GM23338 (cell line): ENCODE results near the gene DOCK2. TPM values are rescaled to one million over a fixed set of nuclear protein-coding genes. Genes with fewer than 3 reads are reported as not detected.

Experiments
- ATAC-seq: fragments of 200-7000 bp; cut with Tn5 transposase; 3 replicates; pipeline ENCODE4 v1.9.1; 2020
- DNase-seq: peaks from one replicate; pipeline ENCODE4 v3.0.0-alpha.2; 2015; ENCODE audit warnings: low spot score
- H2AFZ ChIP-seq: fragments of 200-600 bp; sonication (generic); 2 replicates; pipeline ENCODE4 v1.8.0; 2016; ENCODE audit warnings: antibody characterized with exemption, mild to moderate bottlenecking, moderate library complexity
- H3F3A ChIP-seq: fragments of 200-600 bp; sonication (generic); replicated peaks from 2 replicates; pipeline ENCODE4 v1.8.0; 2017; ENCODE audit warnings: antibody characterized with exemption, mixed run types, low read depth
- H3K27ac ChIP-seq: fragments of 200-600 bp; sonication (generic); 2 replicates; pipeline ENCODE4 v1.6.1; 2016; ENCODE audit warnings: low read depth
- H3K27me3 ChIP-seq: fragments of 200-600 bp; sonication (generic); 2 replicates; pipeline ENCODE4 v1.8.0; 2016; ENCODE audit warnings: mild to moderate bottlenecking, mixed run types, moderate library complexity; ENCODE audit not compliant: insufficient read depth
- H3K36me3 ChIP-seq: fragments of 200-600 bp; sonication (generic); 2 replicates; pipeline ENCODE4 v1.8.0; 2016; ENCODE audit warnings: mild to moderate bottlenecking; ENCODE audit not compliant: insufficient read depth
- H3K4me1 ChIP-seq: fragments of 200-600 bp; sonication (generic); 2 replicates; pipeline ENCODE4 v1.8.0; 2016; ENCODE audit warnings: mild to moderate bottlenecking, moderate library complexity; ENCODE audit not compliant: insufficient read depth
- H3K4me2 ChIP-seq: fragments of 200-600 bp; sonication (generic); 2 replicates; pipeline ENCODE4 v1.7.1; 2017; ENCODE audit warnings: mixed run types
- H3K4me3 ChIP-seq: fragments of 200-600 bp; sonication (generic); 2 replicates; pipeline ENCODE4 v1.6.1; 2016; ENCODE audit warnings: mixed run types
- H3K79me2 ChIP-seq: fragments of 200-600 bp; sonication (generic); replicated peaks from 2 replicates; pipeline ENCODE4 v1.8.0; 2017; ENCODE audit warnings: mild to moderate bottlenecking; ENCODE audit not compliant: insufficient read depth
- H3K9me2 ChIP-seq: fragments of 200-600 bp; sonication (generic); 2 replicates; pipeline ENCODE4 v1.8.0; 2017; ENCODE audit not compliant: insufficient read depth
- H4K20me1 ChIP-seq: fragments of 200-600 bp; sonication (generic); replicated peaks from 2 replicates; pipeline ENCODE4 v1.8.0; 2017; ENCODE audit warnings: mild to moderate bottlenecking; ENCODE audit not compliant: insufficient read depth
- H3K27ac Mint-ChIP-seq: 2 replicates; pipeline ENCODE4 v1.8.0; 2020; ENCODE audit warnings: inconsistent platforms, mild to moderate bottlenecking, moderate library complexity, mixed read lengths
- H3K27me3 Mint-ChIP-seq: 3 replicates; pipeline ENCODE4 v1.8.0; 2022; ENCODE audit warnings: low read depth, mild to moderate bottlenecking, moderate library complexity, mixed read lengths, inconsistent platforms; ENCODE audit not compliant: insufficient read depth, poor library complexity
- H3K36me3 Mint-ChIP-seq: 3 replicates; pipeline ENCODE4 v1.8.0; 2021; ENCODE audit warnings: low read depth, mild to moderate bottlenecking, inconsistent platforms, moderate library complexity, mixed read lengths
- H3K4me1 Mint-ChIP-seq: 3 replicates; pipeline ENCODE4 v1.8.0; 2020; ENCODE audit warnings: mild to moderate bottlenecking, inconsistent platforms, mixed read lengths
- H3K4me3 Mint-ChIP-seq: 3 replicates; pipeline ENCODE4 v1.8.0; 2021; ENCODE audit warnings: moderate library complexity, mild to moderate bottlenecking, inconsistent platforms, mixed read lengths
- H3K9me3 Mint-ChIP-seq: 3 replicates; pipeline ENCODE4 v1.8.0; 2020; ENCODE audit warnings: moderate library complexity, mild to moderate bottlenecking, inconsistent platforms, mixed read lengths
- CREB1 ChIP-seq: fragments of 250-450 bp; sonication (Bioruptor Pico); IDR thresholded peaks from 2 replicates; pipeline ENCODE4 v1.5.0; 2020; ENCODE audit warnings: low read depth, mild to moderate bottlenecking, moderate library complexity
- EZH2 ChIP-seq: fragments of 200-600 bp; sonication (generic); IDR thresholded peaks from one replicate; pipeline ENCODE4 v1.8.0; 2017; ENCODE audit warnings: antibody characterized with exemption, mild to moderate bottlenecking, low read depth; ENCODE audit not compliant: unreplicated experiment
- EZH2phosphoT487 ChIP-seq: fragments of 200-600 bp; sonication (generic); IDR thresholded peaks from one replicate; pipeline ENCODE4 v1.8.1; 2018; ENCODE audit warnings: antibody characterized with exemption; ENCODE audit not compliant: unreplicated experiment
- JUNB ChIP-seq: IDR thresholded peaks from one replicate; pipeline ENCODE4 v1.6.1; 2016; ENCODE audit warnings: antibody characterized with exemption; ENCODE audit not compliant: unreplicated experiment
- NANOG ChIP-seq: IDR thresholded peaks from 2 replicates; pipeline ENCODE4 v1.6.1; 2016; ENCODE audit warnings: antibody characterized with exemption, borderline replicate concordance
- POLR2AphosphoS5 ChIP-seq: IDR thresholded peaks from 2 replicates; pipeline ENCODE4 v1.6.1; 2016; ENCODE audit warnings: antibody characterized with exemption, low read depth
- STAT1 ChIP-seq: IDR thresholded peaks from one replicate; pipeline ENCODE4 v1.6.1; 2016; ENCODE audit warnings: antibody characterized with exemption; ENCODE audit not compliant: unreplicated experiment
- ZNF114 ChIP-seq: fragments of 250-450 bp; sonication (Bioruptor Pico); IDR thresholded peaks from 2 replicates; pipeline ENCODE4 v1.5.0; 2020; ENCODE audit warnings: mild to moderate bottlenecking, moderate library complexity
- ZNF331 ChIP-seq: fragments of 250-450 bp; sonication (Bioruptor Pico); IDR thresholded peaks from 2 replicates; pipeline ENCODE4 v1.5.0; 2020; ENCODE audit warnings: low read depth, mild to moderate bottlenecking, moderate library complexity
- polyA plus RNA-seq: library from polyadenylated mRNA; unstranded; fragments of >200 nt; fragmentation: Nextera tagmentation; extraction: Ambion mirVana; gene quantifications from 2 replicates; pipeline ENCODE4 v1.2.1, GENCODE V29; 2016
- total RNA-seq: library from RNA; depleted of rRNA; stranded (reverse); fragments of >200 nt; shearing (Covaris generic); gene quantifications from 2 replicates; pipeline ENCODE4 v1.2.3, GENCODE V29; 2014
- TF ChIP-seq, protein P1 (sequence below): IDR thresholded peaks from 2 replicates; pipeline ENCODE4 v1.6.1; 2016; ENCODE audit warnings: antibody characterized with exemption
- TF ChIP-seq, protein P2 (sequence below): IDR thresholded peaks from one replicate; pipeline ENCODE4 v1.6.1; 2018; ENCODE audit warnings: antibody characterized with exemption; ENCODE audit not compliant: unreplicated experiment
- TF ChIP-seq, protein P3 (sequence below): fragments of 250-450 bp; sonication (Bioruptor Pico); IDR thresholded peaks from 2 replicates; pipeline ENCODE4 v1.5.0; 2020; ENCODE audit warnings: mild to moderate bottlenecking, moderate library complexity
- TF ChIP-seq, protein P4 (sequence below), 2 experiments: fragments of 200-600 bp in 1 of 2; sonication (generic) in 1 of 2; conservative IDR thresholded peaks; 2 replicates each; pipeline versions ENCODE4 v1.5.1 to v1.6.1; 2016 to 2017; ENCODE audit warnings: antibody characterized with exemption in 2 of 2, low read depth in 2 of 2, mild to moderate bottlenecking in 2 of 2, moderate library complexity in 1 of 2

Gene DOCK2
- total and polyA plus RNA-seq, 2 experiments from 2014 or later: 3.7 to 9.4 TPM

DNA sequence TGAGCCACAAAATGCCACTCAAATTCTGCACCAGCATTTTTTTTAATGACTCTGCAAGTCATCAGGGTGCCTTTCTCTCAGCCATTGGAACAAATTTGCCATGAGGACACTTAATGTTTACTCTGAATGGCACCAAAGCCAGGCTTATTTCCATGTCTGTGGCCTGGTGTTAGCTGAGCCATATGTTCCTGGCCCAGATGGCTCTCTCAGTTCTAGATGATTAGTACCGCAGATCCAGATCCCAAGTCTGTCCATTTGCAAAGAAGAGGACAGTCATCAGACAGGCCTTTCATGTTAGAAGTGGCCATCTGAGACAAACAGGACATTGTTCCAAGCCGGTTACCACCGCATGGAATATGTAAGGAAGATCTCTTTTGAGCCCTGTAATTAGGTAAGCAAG, 272.9 kb downstream of the DOCK2 start:
- Histone ChIP-seq H4K20me1 (no peaks in the 10 kb centered on the region), H3K9me2 (no peaks in the 10 kb centered on the region), H3K4me1 (no peaks in the 10 kb centered on the region), H3K27me3 (no peaks in the 10 kb centered on the region), H3K79me2 (no peaks in the 10 kb centered on the region), H3K4me2 (no peak overlapping the region), H3K36me3 (no peaks in the 10 kb centered on the region), H2AFZ (no peak overlapping the region; the same call in 1 of the 2 replicates), H3K27ac (no peak overlapping the region), H3K4me3 (no peak overlapping the region), H3F3A (no peaks in the 10 kb centered on the region)
- no peak overlapping the region; the same call in 1 of the 2 replicates for H3K27ac Mint-ChIP-seq
- no peaks in the 10 kb centered on the region for H3K9me3 Mint-ChIP-seq
- TF ChIP-seq ZNF331 (CRISPR knock-in tag) (no peak), POLR2AphosphoS5 (no peak), STAT1 (no peak), NANOG (no peak), EZH2phosphoT487 (no peak), JUNB (no peak), CREB1 (CRISPR knock-in tag) (no peak), EZH2 (no peak), ZNF114 (CRISPR knock-in tag) (no peak)
- TF ChIP-seq, protein P1, sequence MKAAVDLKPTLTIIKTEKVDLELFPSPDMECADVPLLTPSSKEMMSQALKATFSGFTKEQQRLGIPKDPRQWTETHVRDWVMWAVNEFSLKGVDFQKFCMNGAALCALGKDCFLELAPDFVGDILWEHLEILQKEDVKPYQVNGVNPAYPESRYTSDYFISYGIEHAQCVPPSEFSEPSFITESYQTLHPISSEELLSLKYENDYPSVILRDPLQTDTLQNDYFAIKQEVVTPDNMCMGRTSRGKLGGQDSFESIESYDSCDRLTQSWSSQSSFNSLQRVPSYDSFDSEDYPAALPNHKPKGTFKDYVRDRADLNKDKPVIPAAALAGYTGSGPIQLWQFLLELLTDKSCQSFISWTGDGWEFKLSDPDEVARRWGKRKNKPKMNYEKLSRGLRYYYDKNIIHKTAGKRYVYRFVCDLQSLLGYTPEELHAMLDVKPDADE: no peak
- TF ChIP-seq, protein P2, sequence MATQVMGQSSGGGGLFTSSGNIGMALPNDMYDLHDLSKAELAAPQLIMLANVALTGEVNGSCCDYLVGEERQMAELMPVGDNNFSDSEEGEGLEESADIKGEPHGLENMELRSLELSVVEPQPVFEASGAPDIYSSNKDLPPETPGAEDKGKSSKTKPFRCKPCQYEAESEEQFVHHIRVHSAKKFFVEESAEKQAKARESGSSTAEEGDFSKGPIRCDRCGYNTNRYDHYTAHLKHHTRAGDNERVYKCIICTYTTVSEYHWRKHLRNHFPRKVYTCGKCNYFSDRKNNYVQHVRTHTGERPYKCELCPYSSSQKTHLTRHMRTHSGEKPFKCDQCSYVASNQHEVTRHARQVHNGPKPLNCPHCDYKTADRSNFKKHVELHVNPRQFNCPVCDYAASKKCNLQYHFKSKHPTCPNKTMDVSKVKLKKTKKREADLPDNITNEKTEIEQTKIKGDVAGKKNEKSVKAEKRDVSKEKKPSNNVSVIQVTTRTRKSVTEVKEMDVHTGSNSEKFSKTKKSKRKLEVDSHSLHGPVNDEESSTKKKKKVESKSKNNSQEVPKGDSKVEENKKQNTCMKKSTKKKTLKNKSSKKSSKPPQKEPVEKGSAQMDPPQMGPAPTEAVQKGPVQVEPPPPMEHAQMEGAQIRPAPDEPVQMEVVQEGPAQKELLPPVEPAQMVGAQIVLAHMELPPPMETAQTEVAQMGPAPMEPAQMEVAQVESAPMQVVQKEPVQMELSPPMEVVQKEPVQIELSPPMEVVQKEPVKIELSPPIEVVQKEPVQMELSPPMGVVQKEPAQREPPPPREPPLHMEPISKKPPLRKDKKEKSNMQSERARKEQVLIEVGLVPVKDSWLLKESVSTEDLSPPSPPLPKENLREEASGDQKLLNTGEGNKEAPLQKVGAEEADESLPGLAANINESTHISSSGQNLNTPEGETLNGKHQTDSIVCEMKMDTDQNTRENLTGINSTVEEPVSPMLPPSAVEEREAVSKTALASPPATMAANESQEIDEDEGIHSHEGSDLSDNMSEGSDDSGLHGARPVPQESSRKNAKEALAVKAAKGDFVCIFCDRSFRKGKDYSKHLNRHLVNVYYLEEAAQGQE: no peak
- TF ChIP-seq, protein P3, sequence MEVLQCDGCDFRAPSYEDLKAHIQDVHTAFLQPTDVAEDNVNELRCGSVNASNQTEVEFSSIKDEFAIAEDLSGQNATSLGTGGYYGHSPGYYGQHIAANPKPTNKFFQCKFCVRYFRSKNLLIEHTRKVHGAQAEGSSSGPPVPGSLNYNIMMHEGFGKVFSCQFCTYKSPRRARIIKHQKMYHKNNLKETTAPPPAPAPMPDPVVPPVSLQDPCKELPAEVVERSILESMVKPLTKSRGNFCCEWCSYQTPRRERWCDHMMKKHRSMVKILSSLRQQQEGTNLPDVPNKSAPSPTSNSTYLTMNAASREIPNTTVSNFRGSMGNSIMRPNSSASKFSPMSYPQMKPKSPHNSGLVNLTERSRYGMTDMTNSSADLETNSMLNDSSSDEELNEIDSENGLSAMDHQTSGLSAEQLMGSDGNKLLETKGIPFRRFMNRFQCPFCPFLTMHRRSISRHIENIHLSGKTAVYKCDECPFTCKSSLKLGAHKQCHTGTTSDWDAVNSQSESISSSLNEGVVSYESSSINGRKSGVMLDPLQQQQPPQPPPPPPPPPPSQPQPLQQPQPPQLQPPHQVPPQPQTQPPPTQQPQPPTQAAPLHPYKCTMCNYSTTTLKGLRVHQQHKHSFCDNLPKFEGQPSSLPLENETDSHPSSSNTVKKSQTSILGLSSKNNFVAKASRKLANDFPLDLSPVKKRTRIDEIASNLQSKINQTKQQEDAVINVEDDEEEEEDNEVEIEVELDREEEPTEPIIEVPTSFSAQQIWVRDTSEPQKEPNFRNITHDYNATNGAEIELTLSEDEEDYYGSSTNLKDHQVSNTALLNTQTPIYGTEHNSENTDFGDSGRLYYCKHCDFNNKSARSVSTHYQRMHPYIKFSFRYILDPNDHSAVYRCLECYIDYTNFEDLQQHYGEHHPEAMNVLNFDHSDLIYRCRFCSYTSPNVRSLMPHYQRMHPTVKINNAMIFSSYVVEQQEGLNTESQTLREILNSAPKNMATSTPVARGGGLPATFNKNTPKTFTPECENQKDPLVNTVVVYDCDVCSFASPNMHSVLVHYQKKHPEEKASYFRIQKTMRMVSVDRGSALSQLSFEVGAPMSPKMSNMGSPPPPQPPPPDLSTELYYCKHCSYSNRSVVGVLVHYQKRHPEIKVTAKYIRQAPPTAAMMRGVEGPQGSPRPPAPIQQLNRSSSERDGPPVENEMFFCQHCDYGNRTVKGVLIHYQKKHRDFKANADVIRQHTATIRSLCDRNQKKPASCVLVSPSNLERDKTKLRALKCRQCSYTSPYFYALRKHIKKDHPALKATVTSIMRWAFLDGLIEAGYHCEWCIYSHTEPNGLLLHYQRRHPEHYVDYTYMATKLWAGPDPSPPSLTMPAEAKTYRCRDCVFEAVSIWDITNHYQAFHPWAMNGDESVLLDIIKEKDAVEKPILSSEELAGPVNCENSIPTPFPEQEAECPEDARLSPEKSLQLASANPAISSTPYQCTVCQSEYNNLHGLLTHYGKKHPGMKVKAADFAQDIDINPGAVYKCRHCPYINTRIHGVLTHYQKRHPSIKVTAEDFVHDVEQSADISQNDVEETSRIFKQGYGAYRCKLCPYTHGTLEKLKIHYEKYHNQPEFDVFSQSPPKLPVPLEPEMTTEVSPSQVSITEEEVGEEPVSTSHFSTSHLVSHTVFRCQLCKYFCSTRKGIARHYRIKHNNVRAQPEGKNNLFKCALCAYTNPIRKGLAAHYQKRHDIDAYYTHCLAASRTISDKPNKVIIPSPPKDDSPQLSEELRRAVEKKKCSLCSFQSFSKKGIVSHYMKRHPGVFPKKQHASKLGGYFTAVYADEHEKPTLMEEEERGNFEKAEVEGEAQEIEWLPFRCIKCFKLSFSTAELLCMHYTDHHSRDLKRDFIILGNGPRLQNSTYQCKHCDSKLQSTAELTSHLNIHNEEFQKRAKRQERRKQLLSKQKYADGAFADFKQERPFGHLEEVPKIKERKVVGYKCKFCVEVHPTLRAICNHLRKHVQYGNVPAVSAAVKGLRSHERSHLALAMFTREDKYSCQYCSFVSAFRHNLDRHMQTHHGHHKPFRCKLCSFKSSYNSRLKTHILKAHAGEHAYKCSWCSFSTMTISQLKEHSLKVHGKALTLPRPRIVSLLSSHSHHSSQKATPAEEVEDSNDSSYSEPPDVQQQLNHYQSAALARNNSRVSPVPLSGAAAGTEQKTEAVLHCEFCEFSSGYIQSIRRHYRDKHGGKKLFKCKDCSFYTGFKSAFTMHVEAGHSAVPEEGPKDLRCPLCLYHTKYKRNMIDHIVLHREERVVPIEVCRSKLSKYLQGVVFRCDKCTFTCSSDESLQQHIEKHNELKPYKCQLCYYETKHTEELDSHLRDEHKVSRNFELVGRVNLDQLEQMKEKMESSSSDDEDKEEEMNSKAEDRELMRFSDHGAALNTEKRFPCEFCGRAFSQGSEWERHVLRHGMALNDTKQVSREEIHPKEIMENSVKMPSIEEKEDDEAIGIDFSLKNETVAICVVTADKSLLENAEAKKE (CRISPR knock-in tag): no peak
- TF ChIP-seq, protein P4, sequence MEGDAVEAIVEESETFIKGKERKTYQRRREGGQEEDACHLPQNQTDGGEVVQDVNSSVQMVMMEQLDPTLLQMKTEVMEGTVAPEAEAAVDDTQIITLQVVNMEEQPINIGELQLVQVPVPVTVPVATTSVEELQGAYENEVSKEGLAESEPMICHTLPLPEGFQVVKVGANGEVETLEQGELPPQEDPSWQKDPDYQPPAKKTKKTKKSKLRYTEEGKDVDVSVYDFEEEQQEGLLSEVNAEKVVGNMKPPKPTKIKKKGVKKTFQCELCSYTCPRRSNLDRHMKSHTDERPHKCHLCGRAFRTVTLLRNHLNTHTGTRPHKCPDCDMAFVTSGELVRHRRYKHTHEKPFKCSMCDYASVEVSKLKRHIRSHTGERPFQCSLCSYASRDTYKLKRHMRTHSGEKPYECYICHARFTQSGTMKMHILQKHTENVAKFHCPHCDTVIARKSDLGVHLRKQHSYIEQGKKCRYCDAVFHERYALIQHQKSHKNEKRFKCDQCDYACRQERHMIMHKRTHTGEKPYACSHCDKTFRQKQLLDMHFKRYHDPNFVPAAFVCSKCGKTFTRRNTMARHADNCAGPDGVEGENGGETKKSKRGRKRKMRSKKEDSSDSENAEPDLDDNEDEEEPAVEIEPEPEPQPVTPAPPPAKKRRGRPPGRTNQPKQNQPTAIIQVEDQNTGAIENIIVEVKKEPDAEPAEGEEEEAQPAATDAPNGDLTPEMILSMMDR (conservative IDR thresholded peaks at IDR 0.05; ENCODE audit: low read depth in 2 of 2): no peak
- peaks cover 9% of the 10 kb centered on the region; the same call in 2 of the 3 replicates for H3K4me1 Mint-ChIP-seq
- H3K27me3 Mint-ChIP-seq: peaks cover 5% of the 10 kb centered on the region
- ATAC-seq (no peak), DNase-seq (no peak)
- no peak overlapping the region for H3K4me3 Mint-ChIP-seq
- H3K36me3 Mint-ChIP-seq: no peaks in the 10 kb centered on the region
